Calu3 (cell line): ENCODE data around the gene DDX42. TPM values are rescaled to one million over a fixed set of nuclear protein-coding genes. Genes with fewer than 3 reads are reported as not detected.

Source experiments
- BruUV-seq: library from RNA; stranded (reverse); fragments of 400-500 nt; replicated peaks from 2 replicates; lab custom pipeline; 2021; lab: Mats Ljungman, UMichigan
- CTCF ChIA-PET: fragments of 300-600 bp; sonication (Branson Sonifier 250); formaldehyde crosslinking; loops from one replicate; lab custom pipeline; 2022; ENCODE audit warnings: antibody characterized with exemption; lab: Charles Lee
- DNase-seq: peaks from one replicate; pipeline ENCODE4 v3.0.0; 2022
- H3K27ac Mint-ChIP-seq: one replicate; pipeline ENCODE4 v1.8.0; 2022; ENCODE audit warnings: mixed read lengths; ENCODE audit not compliant: unreplicated experiment
- H3K27me3 Mint-ChIP-seq: one replicate; pipeline ENCODE4 v1.8.0; 2022; ENCODE audit warnings: mixed read lengths; ENCODE audit not compliant: unreplicated experiment
- H3K36me3 Mint-ChIP-seq: one replicate; pipeline ENCODE4 v1.8.0; 2022; ENCODE audit warnings: mild to moderate bottlenecking, moderate library complexity, mixed read lengths; ENCODE audit not compliant: insufficient read depth, unreplicated experiment
- H3K4me1 Mint-ChIP-seq: one replicate; pipeline ENCODE4 v1.8.0; 2022; ENCODE audit warnings: mild to moderate bottlenecking, low read depth, mixed read lengths; ENCODE audit not compliant: unreplicated experiment
- H3K4me3 Mint-ChIP-seq: one replicate; pipeline ENCODE4 v1.8.0; 2022; ENCODE audit warnings: mild to moderate bottlenecking, low read depth, moderate library complexity, mixed read lengths; ENCODE audit not compliant: unreplicated experiment
- H3K9me3 Mint-ChIP-seq: one replicate; pipeline ENCODE4 v1.8.0; 2022; ENCODE audit warnings: low read depth, mixed read lengths; ENCODE audit not compliant: unreplicated experiment
- intact Hi-C: fragments of 100-400 bp; cut with micrococcal nuclease; formaldehyde crosslinking; loops from one replicate; pipeline ENCODE4 v1.10.0; 2022; ENCODE audit not compliant: unreplicated experiment
- total RNA-seq: library from RNA; stranded (reverse); gene quantifications from 2 replicates; pipeline ENCODE4 v1.2.3, GENCODE V29; 2022
- TF ChIP-seq, protein P1 (sequence below): fragments of 200-600 bp; IDR thresholded peaks from one replicate; pipeline ENCODE4 v1.8.0; 2022; ENCODE audit warnings: antibody characterized with exemption; ENCODE audit not compliant: unreplicated experiment

Gene DDX42
- total RNA-seq, 1 experiment from 2014 or later, result 99.5 TPM

DNA sequence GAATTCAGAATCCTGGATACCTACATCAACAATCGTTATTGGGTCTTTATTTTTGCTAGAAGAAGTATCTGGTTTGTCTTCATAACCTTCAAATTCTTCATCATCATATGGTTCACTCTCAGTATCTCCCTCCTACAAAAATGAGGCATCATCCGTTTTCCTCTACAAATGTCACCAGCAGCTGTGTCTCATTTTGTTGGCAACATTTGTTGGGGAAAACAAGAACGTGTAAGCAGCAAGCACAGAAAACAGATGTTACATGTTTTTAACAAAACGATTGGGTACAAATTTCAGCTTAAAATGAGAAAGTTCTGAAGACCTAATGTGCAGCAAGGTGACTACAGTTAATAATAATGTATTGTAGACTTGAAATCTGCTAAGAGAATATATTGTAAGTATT lies 9.3 kb upstream of the DDX42 start:
- no TSS peak for BruUV-seq
- H3K4me3 Mint-ChIP-seq, result no peak overlapping the region
- no peaks in the 10 kb centered on the region for H3K27me3 Mint-ChIP-seq
- H3K27ac Mint-ChIP-seq, result no peak overlapping the region
- CTCF ChIA-PET, result no interaction called here
- H3K9me3 Mint-ChIP-seq, result no peaks in the 10 kb centered on the region
- H3K4me1 Mint-ChIP-seq, result no peaks in the 10 kb centered on the region
- intact Hi-C loops, result no loop called here
- H3K36me3 Mint-ChIP-seq, result peaks cover 19% of the 10 kb centered on the region
- DNase-seq, result no peak
- TF ChIP-seq, protein P1, sequence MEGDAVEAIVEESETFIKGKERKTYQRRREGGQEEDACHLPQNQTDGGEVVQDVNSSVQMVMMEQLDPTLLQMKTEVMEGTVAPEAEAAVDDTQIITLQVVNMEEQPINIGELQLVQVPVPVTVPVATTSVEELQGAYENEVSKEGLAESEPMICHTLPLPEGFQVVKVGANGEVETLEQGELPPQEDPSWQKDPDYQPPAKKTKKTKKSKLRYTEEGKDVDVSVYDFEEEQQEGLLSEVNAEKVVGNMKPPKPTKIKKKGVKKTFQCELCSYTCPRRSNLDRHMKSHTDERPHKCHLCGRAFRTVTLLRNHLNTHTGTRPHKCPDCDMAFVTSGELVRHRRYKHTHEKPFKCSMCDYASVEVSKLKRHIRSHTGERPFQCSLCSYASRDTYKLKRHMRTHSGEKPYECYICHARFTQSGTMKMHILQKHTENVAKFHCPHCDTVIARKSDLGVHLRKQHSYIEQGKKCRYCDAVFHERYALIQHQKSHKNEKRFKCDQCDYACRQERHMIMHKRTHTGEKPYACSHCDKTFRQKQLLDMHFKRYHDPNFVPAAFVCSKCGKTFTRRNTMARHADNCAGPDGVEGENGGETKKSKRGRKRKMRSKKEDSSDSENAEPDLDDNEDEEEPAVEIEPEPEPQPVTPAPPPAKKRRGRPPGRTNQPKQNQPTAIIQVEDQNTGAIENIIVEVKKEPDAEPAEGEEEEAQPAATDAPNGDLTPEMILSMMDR, result no peak

DNA sequence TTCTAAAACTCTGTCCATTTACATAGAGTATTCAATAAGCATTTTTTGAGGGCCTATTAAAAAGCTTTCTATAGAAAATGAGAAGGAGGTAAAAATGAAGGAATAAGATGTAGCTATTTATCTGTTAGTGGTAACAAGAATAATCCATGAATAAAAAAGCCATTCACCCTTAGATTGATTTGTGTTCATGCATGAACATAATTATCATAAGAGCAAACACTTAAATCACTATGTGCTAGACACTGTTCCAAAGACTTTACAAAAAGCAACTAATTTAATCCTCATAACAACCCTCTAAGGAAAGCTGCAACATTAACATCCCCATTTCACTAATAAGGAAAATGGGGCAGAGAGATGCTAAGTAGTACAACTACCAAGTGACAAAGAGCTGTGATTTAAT lies 7.2 kb upstream of the DDX42 start:
- intact Hi-C loops, result no loop called here
- TF ChIP-seq, protein P1, result no peak
- no peak overlapping the region for H3K4me3 Mint-ChIP-seq
- no peak for DNase-seq
- peaks cover 2% of the 10 kb centered on the region for H3K9me3 Mint-ChIP-seq
- CTCF ChIA-PET, result no interaction called here
- H3K36me3 Mint-ChIP-seq, result peaks cover 22% of the 10 kb centered on the region
- H3K27ac Mint-ChIP-seq, result no peak overlapping the region
- peaks cover 12% of the 10 kb centered on the region for H3K4me1 Mint-ChIP-seq
- BruUV-seq, result no TSS peak
- H3K27me3 Mint-ChIP-seq, result no peaks in the 10 kb centered on the region

DNA sequence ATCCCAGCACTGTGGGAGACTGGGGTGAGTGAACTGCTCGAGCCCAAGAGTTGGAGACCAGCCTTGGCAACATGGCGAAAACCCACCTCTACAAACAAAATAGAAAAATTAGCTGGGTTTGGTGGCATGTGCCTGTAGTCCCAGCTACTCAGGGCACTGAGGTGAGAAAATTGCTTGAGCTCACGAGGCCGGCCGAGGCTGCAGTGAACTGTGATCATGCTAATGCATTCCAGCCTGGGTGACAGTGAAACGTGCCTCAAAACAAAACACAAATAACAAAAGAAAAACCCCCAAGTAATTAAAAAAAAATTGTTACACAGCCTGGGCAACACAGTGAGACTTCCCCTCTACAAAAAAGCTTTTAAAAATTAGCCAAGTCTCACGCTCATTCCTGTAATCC lies 5.5 kb upstream of the DDX42 start:
- Mint-ChIP-seq H3K27ac (no peak overlapping the region), H3K9me3 (peaks cover 2% of the 10 kb centered on the region), H3K36me3 (peaks cover 26% of the 10 kb centered on the region), H3K4me1 (peaks cover 12% of the 10 kb centered on the region), H3K4me3 (no peak overlapping the region), H3K27me3 (no peaks in the 10 kb centered on the region)
- no peak for DNase-seq
- CTCF ChIA-PET, result no interaction called here
- BruUV-seq, result no TSS peak
- intact Hi-C loops, result no loop called here
- TF ChIP-seq, protein P1, result no peak

DNA sequence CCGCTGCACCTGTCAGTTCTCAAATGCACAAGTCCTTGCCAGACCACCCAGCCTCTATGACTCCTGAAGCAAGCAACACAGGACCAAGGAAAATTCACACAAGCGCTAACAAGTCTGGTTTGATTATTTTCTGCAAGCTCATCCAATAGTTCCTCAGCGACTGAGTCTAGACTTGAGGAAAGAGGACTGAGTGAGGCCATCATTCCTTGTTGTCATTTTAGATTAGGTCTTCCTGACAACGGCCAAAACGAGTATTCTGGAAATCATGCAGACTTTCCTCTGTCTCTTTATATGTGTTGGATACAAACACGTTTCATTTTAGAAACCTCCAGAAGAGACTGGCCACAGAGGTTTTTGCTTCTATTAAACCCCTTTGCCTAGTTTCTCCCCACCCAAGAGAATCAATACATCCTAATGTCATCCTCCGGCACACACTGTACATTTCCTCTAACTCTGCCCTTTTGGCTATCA lies 1.1 kb upstream of the DDX42 start:
- CTCF ChIA-PET, result interaction anchor here (0.5 to 1.4 kb wide), 2 partner anchors 16 to 30 kb away, joined by 3 to 5 read pairs; no protein-coding TSS in a partner anchor
- peak overlapping the region; percentile 73 for H3K4me3 Mint-ChIP-seq
- TF ChIP-seq, protein P1, result no peak
- H3K27me3 Mint-ChIP-seq, result no peaks in the 10 kb centered on the region
- DNase-seq, result no peak
- intact Hi-C loops, result no loop called here
- peak overlapping the region; percentile 98 for H3K27ac Mint-ChIP-seq
- BruUV-seq, result TSS peak; percentile 72
- H3K36me3 Mint-ChIP-seq, result peaks cover 45% of the 10 kb centered on the region
- peaks cover 35% of the 10 kb centered on the region for H3K4me1 Mint-ChIP-seq
- H3K9me3 Mint-ChIP-seq, result peaks cover 2% of the 10 kb centered on the region
